ENCODE results near the gene GDF7. TPM values are rescaled to one million over a fixed set of nuclear protein-coding genes. Genes with fewer than 3 reads are reported as not detected.

The GDF7 gene
- total and polyA plus RNA-seq, 10 of the 15 experiments (the other 5 are each of a cell fraction or from before 2014, with no cell fraction given) = 0.02 to 0.11 (median 0.04) TPM; not detected in 1

GRCh38 chr2:20640411-20641122, 26.4 kb upstream of the GDF7 start:
- Histone ChIP-seq H4K20me1 (ENCODE audit: control insufficient read depth, insufficient read depth) (no peaks in the 10 kb centered on the region; the same call in 1 of the 2 replicates), H3K79me2 (ENCODE audit: control insufficient read depth, insufficient read depth, low read length) (no peaks in the 10 kb centered on the region), H3K9ac (ENCODE audit: control insufficient read depth, insufficient read depth, low read length) (no peak overlapping the region), H3K27me3 (replicated peaks in 1 of 2; ENCODE audit: control insufficient read depth in 2 of 2, insufficient read depth in 2 of 2, low read length in 1 of 2) (no peaks in the 10 kb centered on the region), H3K4me3 (no peak overlapping the region), H3K4me2 (ENCODE audit: control insufficient read depth, insufficient read depth) (no peak overlapping the region), H3K36me3 (ENCODE audit: control insufficient read depth in 2 of 2, insufficient read depth in 2 of 2, low read length in 1 of 2) (peaks cover 0 to 3% of the 10 kb centered on the region in 2 experiments; a peak in 2 of 4 replicates), H3K4me1 (ENCODE audit: control insufficient read depth, insufficient read depth, low read length) (no peaks in the 10 kb centered on the region), H3K9me3 (replicated peaks; ENCODE audit: control insufficient read depth, insufficient read depth, low read length) (no peaks in the 10 kb centered on the region), H3K27ac (ENCODE audit: control insufficient read depth, insufficient read depth) (no peak overlapping the region), H2AFZ (ENCODE audit: control insufficient read depth, low read depth, low read length) (no peak overlapping the region)
- ATAC-seq = no peak
- in situ Hi-C loops (cut with MboI) (loop anchor here (5.0 kb wide), 1 partner anchor 198 kb away; no protein-coding TSS in a partner anchor), intact Hi-C loops (cut with micrococcal nuclease; ENCODE audit: unreplicated experiment) (no loop called here)
- POLR2A ChIA-PET = no interaction called here
- SMC1A ChIA-PET (ENCODE audit: uncharacterized antibody, unreplicated experiment) = interaction anchor here (1.8 to 5.6 kb wide), 4 partner anchors 194 to 228 kb away, joined by 8 to 34 read pairs (median 26); partner anchors contain the start of gene RHOB
- FAIRE-seq = no peak
- no TSS peak for BruUV-seq (replicated peaks)
- RAD21 ChIA-PET (ENCODE audit: unreplicated experiment) = interaction anchor here (2.5 to 4.1 kb wide), 2 partner anchors 10 to 196 kb away, joined by 12 to 33 read pairs; partner anchors contain the start of gene HS1BP3
- no peak for TF ChIP-seq EED (IDR thresholded peaks at IDR 0.05; ENCODE audit: low read depth)
- TF ChIP-seq PAX5 (IDR thresholded peaks at IDR 0.05; ENCODE audit: borderline replicate concordance, low read depth, low read length) = no peak
- TF ChIP-seq ZZZ3 (IDR thresholded peaks at IDR 0.05; ENCODE audit: control insufficient read depth, insufficient read length, low read depth) = no peak
- no peak for TF ChIP-seq PKNOX1 (IDR thresholded peaks at IDR 0.05)
- TF ChIP-seq BMI1 (IDR thresholded peaks at IDR 0.05; ENCODE audit: borderline replicate concordance) = no peak
- no peak for TF ChIP-seq ZNF24 (IDR thresholded peaks at IDR 0.05)
- no peak for TF ChIP-seq MTA2 (IDR thresholded peaks at IDR 0.05; ENCODE audit: low read depth)
- TF ChIP-seq MTA3 (IDR thresholded peaks at IDR 0.05; ENCODE audit: borderline replicate concordance, low read length) = no peak
- no peak for TF ChIP-seq YY1 (IDR thresholded peaks at IDR 0.05; ENCODE audit: low read depth, low read length)
- CTCF ChIA-PET = interaction anchor here (1.2 to 6.3 kb wide), 7 partner anchors 8 to 228 kb away, joined by 3 to 72 read pairs (median 22); no protein-coding TSS in a partner anchor
- WGBS (ENCODE audit: insufficient coverage, insufficient replicate concordance, low lambda C conversion rate, missing lambda C conversion rate) = 71% methylated on average over 14 of the region's 14 CpGs
- no peak for DNase-seq (ENCODE audit: low read depth, low spot score)
